ENCODE data around the gene GSC2. TPM values are rescaled to one million over a fixed set of nuclear protein-coding genes. Genes with fewer than 3 reads are reported as not detected.

Gene GSC2
- total RNA-seq, 2 donors from 2014 or later = 11.9 TPM; not detected in 1

- no peak for DNase-seq (ENCODE audit: low spot score)
- 53% methylated on average over 7 of the region's 7 CpGs for WGBS
- Histone ChIP-seq H3K4me1 (replicated peaks) (peaks cover 7% of the 10 kb centered on the region), H3K36me3 (no peaks in the 10 kb centered on the region), H3K4me3 (no peak overlapping the region), H3K27ac (no peak overlapping the region), H3K27me3 (replicated peaks; ENCODE audit: insufficient read depth) (peaks cover 2% of the 10 kb centered on the region), H3K9me3 (no peaks in the 10 kb centered on the region)
- intact Hi-C loops (cut with DNase I) = no loop called here
- TF ChIP-seq, protein P1, sequence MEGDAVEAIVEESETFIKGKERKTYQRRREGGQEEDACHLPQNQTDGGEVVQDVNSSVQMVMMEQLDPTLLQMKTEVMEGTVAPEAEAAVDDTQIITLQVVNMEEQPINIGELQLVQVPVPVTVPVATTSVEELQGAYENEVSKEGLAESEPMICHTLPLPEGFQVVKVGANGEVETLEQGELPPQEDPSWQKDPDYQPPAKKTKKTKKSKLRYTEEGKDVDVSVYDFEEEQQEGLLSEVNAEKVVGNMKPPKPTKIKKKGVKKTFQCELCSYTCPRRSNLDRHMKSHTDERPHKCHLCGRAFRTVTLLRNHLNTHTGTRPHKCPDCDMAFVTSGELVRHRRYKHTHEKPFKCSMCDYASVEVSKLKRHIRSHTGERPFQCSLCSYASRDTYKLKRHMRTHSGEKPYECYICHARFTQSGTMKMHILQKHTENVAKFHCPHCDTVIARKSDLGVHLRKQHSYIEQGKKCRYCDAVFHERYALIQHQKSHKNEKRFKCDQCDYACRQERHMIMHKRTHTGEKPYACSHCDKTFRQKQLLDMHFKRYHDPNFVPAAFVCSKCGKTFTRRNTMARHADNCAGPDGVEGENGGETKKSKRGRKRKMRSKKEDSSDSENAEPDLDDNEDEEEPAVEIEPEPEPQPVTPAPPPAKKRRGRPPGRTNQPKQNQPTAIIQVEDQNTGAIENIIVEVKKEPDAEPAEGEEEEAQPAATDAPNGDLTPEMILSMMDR (IDR thresholded peaks at IDR 0.05) = no peak
- TF ChIP-seq POLR2AphosphoS5 (IDR thresholded peaks at IDR 0.05) (no peak), POLR2A (IDR thresholded peaks at IDR 0.05) (no peak)
Measured at GRCh38 chr22:19169947-19170318, 19.8 kb upstream of the GSC2 start.

DNA sequence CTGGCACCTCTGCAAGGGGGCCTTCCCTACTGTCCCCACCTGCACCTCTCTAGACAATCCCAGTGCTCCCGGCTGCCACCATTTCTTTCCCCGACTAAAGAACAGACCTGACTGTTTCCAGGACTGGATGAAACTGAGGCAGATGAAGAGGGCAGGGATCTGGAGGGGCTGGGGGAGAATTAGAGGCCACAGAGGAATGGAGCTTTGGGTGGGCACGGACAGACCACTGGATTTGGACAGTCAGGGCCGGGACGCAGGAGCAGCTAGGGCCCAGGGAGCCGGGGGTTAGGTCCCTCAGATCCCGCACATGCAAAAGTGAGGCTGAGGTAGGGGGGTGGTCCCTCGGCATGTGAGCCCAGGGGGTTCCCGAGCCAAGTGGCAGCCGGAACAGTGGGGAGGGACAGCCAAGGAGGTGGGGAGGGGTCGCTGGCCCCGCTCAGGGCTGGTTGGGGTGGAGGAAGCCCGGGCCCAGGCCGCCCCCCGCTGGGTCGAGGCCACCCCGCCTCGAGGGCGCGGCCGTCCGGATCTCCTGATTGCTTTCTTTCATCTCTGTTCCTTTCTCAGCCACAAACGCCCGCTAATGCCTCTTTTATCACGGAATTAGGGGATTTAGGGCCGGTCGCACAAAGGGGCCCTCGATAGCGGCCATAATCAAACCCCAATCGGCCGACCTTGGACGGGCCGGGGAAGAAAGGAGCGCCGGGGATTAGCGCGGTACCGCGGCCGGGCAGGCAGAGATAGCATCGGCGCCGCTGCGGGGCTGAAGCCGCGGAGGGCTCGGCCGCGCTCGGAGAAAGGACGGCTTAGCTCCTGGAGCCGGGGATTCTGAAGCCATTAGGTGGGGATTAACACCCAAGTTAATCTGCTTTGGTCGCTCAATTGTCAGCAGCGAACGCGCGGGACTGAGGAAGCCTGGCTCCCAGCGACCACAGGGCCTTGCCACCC is 19.2 kb upstream of the GSC2 start:
- TF ChIP-seq POLR2AphosphoS5 (IDR thresholded peaks at IDR 0.05) (no peak), POLR2A (IDR thresholded peaks at IDR 0.05) (no peak)
- TF ChIP-seq, protein P1 (IDR thresholded peaks at IDR 0.05) = no peak
- H3K27ac ChIP-seq = no peak overlapping the region
- H3K27me3 ChIP-seq (replicated peaks; ENCODE audit: insufficient read depth) = peaks cover 2% of the 10 kb centered on the region
- intact Hi-C loops (cut with DNase I) = no loop called here
- 4% methylated on average over 58 of the region's 58 CpGs for WGBS
- H3K9me3 ChIP-seq = no peaks in the 10 kb centered on the region
- no peak for DNase-seq (ENCODE audit: low spot score)
- H3K4me1 ChIP-seq (replicated peaks) = peaks cover 7% of the 10 kb centered on the region
- H3K4me3 ChIP-seq = no peak overlapping the region
- H3K36me3 ChIP-seq = no peaks in the 10 kb centered on the region

DNA sequence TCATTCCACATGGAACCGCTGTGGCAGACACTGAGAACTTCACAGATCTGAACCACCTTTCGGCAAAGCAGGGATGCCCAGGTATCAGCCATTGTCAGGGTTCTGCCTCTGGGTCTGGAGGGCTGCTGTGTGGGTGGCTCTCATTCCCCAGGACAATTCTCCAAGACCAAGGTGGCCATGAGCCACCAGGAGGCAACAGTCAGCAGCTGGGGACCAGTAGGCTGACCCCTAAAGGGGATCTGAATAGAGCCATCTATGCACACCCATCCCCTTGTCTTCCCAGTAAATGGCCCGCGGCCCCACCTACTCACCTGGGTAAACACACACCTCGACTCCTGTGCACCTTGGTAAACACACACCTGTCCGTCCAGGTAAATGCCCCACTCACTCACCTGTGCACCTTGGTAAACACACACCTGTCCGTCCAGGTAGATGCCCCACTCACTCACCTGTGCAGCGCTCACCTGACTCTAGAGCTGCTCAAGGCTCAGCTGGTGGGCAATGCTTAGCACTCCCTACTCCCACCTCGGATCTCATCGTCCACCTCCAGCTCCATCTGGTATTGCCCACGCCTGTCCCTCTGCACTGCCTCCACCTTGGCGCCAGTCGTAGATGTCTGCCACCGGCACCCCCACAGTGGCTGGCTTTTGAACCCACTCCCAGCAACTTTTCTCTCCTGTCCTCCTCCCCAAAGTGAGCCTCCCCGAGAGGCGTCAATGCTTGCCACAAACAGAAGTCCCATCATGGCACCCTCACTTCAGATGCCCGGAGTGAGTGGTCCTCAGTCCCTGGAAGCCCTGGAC is 18.2 kb upstream of the GSC2 start:
- Histone ChIP-seq H3K27me3 (replicated peaks; ENCODE audit: insufficient read depth) (peaks cover 2% of the 10 kb centered on the region), H3K27ac (no peak overlapping the region), H3K4me1 (replicated peaks) (peaks cover 7% of the 10 kb centered on the region), H3K9me3 (no peaks in the 10 kb centered on the region), H3K36me3 (no peaks in the 10 kb centered on the region), H3K4me3 (no peak overlapping the region)
- no peak for TF ChIP-seq POLR2A (IDR thresholded peaks at IDR 0.05)
- no peak for TF ChIP-seq POLR2AphosphoS5 (IDR thresholded peaks at IDR 0.05)
- TF ChIP-seq, protein P1 (IDR thresholded peaks at IDR 0.05) = no peak
- DNase-seq (ENCODE audit: low spot score) = no peak
- 48% methylated on average over 17 of the region's 17 CpGs for WGBS
- intact Hi-C loops (cut with DNase I) = no loop called here

DNA sequence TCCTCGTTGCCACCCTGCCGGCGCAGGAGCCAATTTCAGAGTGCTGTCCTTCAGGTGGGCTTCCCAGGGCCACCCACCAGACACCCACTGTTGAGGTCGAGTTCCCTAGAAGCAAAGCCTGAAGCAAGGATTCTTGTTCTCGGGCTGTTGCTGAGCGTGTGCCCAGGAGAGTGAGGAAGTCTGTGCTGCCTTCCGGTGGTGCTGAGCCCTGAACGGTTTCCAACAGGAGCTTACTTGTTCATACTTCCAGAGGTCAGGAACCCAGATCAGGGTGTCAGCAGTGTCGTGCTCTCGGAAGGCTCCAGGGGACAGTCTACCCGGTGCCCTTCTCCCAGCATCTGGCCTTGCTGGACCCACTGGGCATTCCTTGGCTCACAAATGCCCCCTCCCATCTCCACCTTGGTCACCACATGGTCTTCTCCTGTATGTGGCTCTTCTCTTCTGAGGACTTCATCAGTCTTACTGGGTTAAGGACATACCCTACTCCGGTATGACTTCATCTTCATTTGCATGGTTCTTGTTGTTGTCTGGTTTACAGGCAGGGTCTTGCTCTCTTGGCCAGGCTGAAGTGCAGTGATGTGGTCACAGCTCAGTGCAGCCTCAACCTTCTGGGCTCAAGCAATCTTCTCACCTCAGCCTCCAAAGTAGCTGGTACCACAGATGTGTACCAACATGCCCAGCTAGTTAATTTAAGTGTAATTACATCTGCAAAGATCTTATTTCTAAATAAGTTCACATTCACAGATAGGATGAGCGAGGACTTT is 17.2 kb upstream of the GSC2 start:
- peaks cover 2% of the 10 kb centered on the region for H3K27me3 ChIP-seq (replicated peaks; ENCODE audit: insufficient read depth)
- no peaks in the 10 kb centered on the region for H3K36me3 ChIP-seq
- no peak for DNase-seq (ENCODE audit: low spot score)
- H3K4me3 ChIP-seq = no peak overlapping the region
- TF ChIP-seq POLR2AphosphoS5 (IDR thresholded peaks at IDR 0.05) (no peak), POLR2A (IDR thresholded peaks at IDR 0.05) (no peak)
- TF ChIP-seq, protein P1 (IDR thresholded peaks at IDR 0.05) = no peak
- H3K27ac ChIP-seq = no peak overlapping the region
- H3K4me1 ChIP-seq (replicated peaks) = peaks cover 4% of the 10 kb centered on the region
- H3K9me3 ChIP-seq = no peaks in the 10 kb centered on the region
- intact Hi-C loops (cut with DNase I) = no loop called here
- WGBS = 82% methylated on average over 13 of the region's 13 CpGs

Data from prostate gland (tissue), 2 donors.